ENCODE data around the gene GPRASP3. TPM values are rescaled to one million over a fixed set of nuclear protein-coding genes. Genes with fewer than 3 reads are reported as not detected.
"Not testable (repeated sequence)": the region's sequence is repeated elsewhere in the genome, so short reads cannot be mapped to it uniquely, and the experiment has no call there.

The GPRASP3 gene
- total RNA-seq, result 1 to 10 TPM; 2.0 to 2.2 TPM

- Mint-ChIP-seq H3K27ac (peak within 1 kb of the TSS; percentile 86), H3K9me3 (no peaks in the 10 kb centered on the region), H3K27me3 (no peaks in the 10 kb centered on the region)
Observed at GRCh38 chrX:102720237-102721168, at the start of gene GPRASP3. GPRASP3 (plus strand) TSS chrX:102720743; CDS start chrX:102748996, 28,253 bp downstream.

GRCh38 chrX:102672856-102673255, 47.7 kb upstream of the GPRASP3 start:
- POLR2A ChIA-PET, result no interaction called here
- peaks cover 3% of the 10 kb centered on the region for H3K9me3 Mint-ChIP-seq
- DNase-seq (no peak), ATAC-seq (ENCODE audit: low read depth) (no peak)
- H3K4me1 Mint-ChIP-seq, result no peaks in the 10 kb centered on the region
- H3K27ac Mint-ChIP-seq, result no peak overlapping the region
- H3K27me3 Mint-ChIP-seq, result no peaks in the 10 kb centered on the region
- H3K4me3 Mint-ChIP-seq, result no peak overlapping the region
- H3K36me3 Mint-ChIP-seq, result peaks cover 8% of the 10 kb centered on the region

More at GRCh38 chrX:102720237-102721168, at the start of gene GPRASP3:
- H3K36me3 Mint-ChIP-seq, result no peaks in the 10 kb centered on the region
- POLR2A ChIA-PET, result no interaction called here
- peak within 1 kb of the TSS; percentile 86 for H3K4me3 Mint-ChIP-seq
- ATAC-seq (ENCODE audit: low read depth) (peak; percentile 99), DNase-seq (peak; percentile 74)
- H3K4me1 Mint-ChIP-seq, result peaks cover 5% of the 10 kb centered on the region

- H3K4me3 Mint-ChIP-seq; H3K27ac Mint-ChIP-seq; H3K27me3 Mint-ChIP-seq; H3K4me1 Mint-ChIP-seq; H3K9me3 Mint-ChIP-seq; ATAC-seq (ENCODE audit: low read depth); DNase-seq; H3K36me3 Mint-ChIP-seq; POLR2A ChIA-PET: not testable (repeated sequence)
Observed at GRCh38 chrX:102677479-102677878, 43.1 kb upstream of the GPRASP3 start.

- Mint-ChIP-seq H3K9me3 (peaks cover 3% of the 10 kb centered on the region), H3K27ac (no peak overlapping the region), H3K4me1 (no peaks in the 10 kb centered on the region), H3K36me3 (peaks cover 8% of the 10 kb centered on the region), H3K4me3 (no peak overlapping the region), H3K27me3 (no peaks in the 10 kb centered on the region)
- POLR2A ChIA-PET, result no interaction called here
- ATAC-seq (ENCODE audit: low read depth) (no peak), DNase-seq (no peak)
Observed at GRCh38 chrX:102684772-102685520, 35.6 kb upstream of the GPRASP3 start.

GRCh38 chrX:102694749-102695148, 25.8 kb upstream of the GPRASP3 start:
- H3K4me3 Mint-ChIP-seq, result no peak overlapping the region
- no peaks in the 10 kb centered on the region for H3K27me3 Mint-ChIP-seq
- DNase-seq (no peak), ATAC-seq (ENCODE audit: low read depth) (no peak)
- H3K9me3 Mint-ChIP-seq, result peaks cover 2% of the 10 kb centered on the region
- H3K27ac Mint-ChIP-seq, result no peak overlapping the region
- H3K36me3 Mint-ChIP-seq, result peaks cover 1% of the 10 kb centered on the region
- POLR2A ChIA-PET, result no interaction called here
- H3K4me1 Mint-ChIP-seq, result no peaks in the 10 kb centered on the region

- no peaks in the 10 kb centered on the region for H3K9me3 Mint-ChIP-seq
- no peak for ATAC-seq (ENCODE audit: low read depth)
- H3K27ac Mint-ChIP-seq, result no peak overlapping the region
- no peaks in the 10 kb centered on the region for H3K27me3 Mint-ChIP-seq
- DNase-seq, result no peak
- no peak overlapping the region for H3K4me3 Mint-ChIP-seq
- POLR2A ChIA-PET, result no interaction called here
- H3K36me3 Mint-ChIP-seq, result no peaks in the 10 kb centered on the region
- no peaks in the 10 kb centered on the region for H3K4me1 Mint-ChIP-seq
Observed at GRCh38 chrX:102696306-102696705, 24.2 kb upstream of the GPRASP3 start.

- no peaks in the 10 kb centered on the region for H3K36me3 Mint-ChIP-seq
- H3K9me3 Mint-ChIP-seq, result no peaks in the 10 kb centered on the region
- no peaks in the 10 kb centered on the region for H3K4me1 Mint-ChIP-seq
- H3K27me3 Mint-ChIP-seq, result no peaks in the 10 kb centered on the region
- no peak overlapping the region for H3K4me3 Mint-ChIP-seq
- ATAC-seq (ENCODE audit: low read depth) (no peak), DNase-seq (no peak)
- POLR2A ChIA-PET, result no interaction called here
- no peak overlapping the region for H3K27ac Mint-ChIP-seq
Observed at GRCh38 chrX:102697494-102697893, 23.0 kb upstream of the GPRASP3 start.

GRCh38 chrX:102708900-102709299, 11.6 kb upstream of the GPRASP3 start:
- no peak for DNase-seq
- no peak overlapping the region for H3K27ac Mint-ChIP-seq
- POLR2A ChIA-PET, result no interaction called here
- ATAC-seq (ENCODE audit: low read depth), result no peak
- peaks cover 19% of the 10 kb centered on the region for H3K27me3 Mint-ChIP-seq
- H3K9me3 Mint-ChIP-seq, result no peaks in the 10 kb centered on the region
- no peaks in the 10 kb centered on the region for H3K36me3 Mint-ChIP-seq
- H3K4me1 Mint-ChIP-seq, result peaks cover 10% of the 10 kb centered on the region
- H3K4me3 Mint-ChIP-seq, result no peak overlapping the region

- Mint-ChIP-seq H3K4me3 (no peak overlapping the region), H3K9me3 (no peaks in the 10 kb centered on the region), H3K27ac (no peak overlapping the region), H3K27me3 (peaks cover 17% of the 10 kb centered on the region), H3K4me1 (peaks cover 10% of the 10 kb centered on the region), H3K36me3 (no peaks in the 10 kb centered on the region)
- no peak for ATAC-seq (ENCODE audit: low read depth)
- POLR2A ChIA-PET, result no interaction called here
- DNase-seq, result no peak
Observed at GRCh38 chrX:102711872-102712215, 8.7 kb upstream of the GPRASP3 start.

- peak; percentile 60 for ATAC-seq (ENCODE audit: low read depth)
Observed at GRCh38 chrX:102712216-102712966, 8.2 kb upstream of the GPRASP3 start, which contains the start of gene GPRASP2. GPRASP2 (plus strand) TSS chrX:102712448; CDS start chrX:102714870, 2,422 bp downstream.

GRCh38 chrX:102712981-102713625, 7.4 kb upstream of the GPRASP3 start:
- no peak for ATAC-seq (ENCODE audit: low read depth)
- no peak for DNase-seq
- Mint-ChIP-seq H3K4me3 (peak overlapping the region; percentile 69), H3K36me3 (no peaks in the 10 kb centered on the region), H3K9me3 (no peaks in the 10 kb centered on the region), H3K4me1 (peaks cover 10% of the 10 kb centered on the region), H3K27ac (no peak overlapping the region), H3K27me3 (peaks cover 15% of the 10 kb centered on the region)
- POLR2A ChIA-PET, result no interaction called here

More at GRCh38 chrX:102712216-102712966, 8.2 kb upstream of the GPRASP3 start, which contains the start of gene GPRASP2:
- Mint-ChIP-seq H3K36me3 (no peaks in the 10 kb centered on the region), H3K9me3 (no peaks in the 10 kb centered on the region), H3K27me3 (peaks cover 15% of the 10 kb centered on the region), H3K4me1 (peaks cover 10% of the 10 kb centered on the region), H3K27ac (peak within 1 kb of the TSS; percentile 42), H3K4me3 (peak within 1 kb of the TSS; percentile 84)
- POLR2A ChIA-PET, result no interaction called here
- peak; percentile 40 for DNase-seq

- H3K27me3 Mint-ChIP-seq, result peaks cover 12% of the 10 kb centered on the region
- DNase-seq, result no peak
- no peaks in the 10 kb centered on the region for H3K9me3 Mint-ChIP-seq
- no peak for ATAC-seq (ENCODE audit: low read depth)
- POLR2A ChIA-PET, result no interaction called here
- peaks cover 6% of the 10 kb centered on the region for H3K4me1 Mint-ChIP-seq
- no peak overlapping the region for H3K4me3 Mint-ChIP-seq
- no peaks in the 10 kb centered on the region for H3K36me3 Mint-ChIP-seq
- H3K27ac Mint-ChIP-seq, result no peak overlapping the region
Observed at GRCh38 chrX:102714994-102715393, 5.5 kb upstream of the GPRASP3 start.

- peaks cover 6% of the 10 kb centered on the region for H3K27me3 Mint-ChIP-seq
- ATAC-seq (ENCODE audit: low read depth) (no peak), DNase-seq (no peak)
- no peak overlapping the region for H3K4me3 Mint-ChIP-seq
- no peak overlapping the region for H3K27ac Mint-ChIP-seq
- no peaks in the 10 kb centered on the region for H3K9me3 Mint-ChIP-seq
- peaks cover 11% of the 10 kb centered on the region for H3K4me1 Mint-ChIP-seq
- H3K36me3 Mint-ChIP-seq, result no peaks in the 10 kb centered on the region
- POLR2A ChIA-PET, result no interaction called here
Observed at GRCh38 chrX:102715967-102716366, 4.6 kb upstream of the GPRASP3 start.

Data from activated naive CD8-positive, alpha-beta T cell treated with anti-CD3 and anti-CD28 coated beads, Interleukin-2, amount 10 ng/mL, durations not matched to agents 7 days and 5 days (primary cell).